ENCODE measurements around the gene ZNF787.
"Not testable (repeated sequence)": the region's sequence is repeated elsewhere in the genome, so short reads cannot be mapped to it uniquely, and the experiment has no call there.

Gene ZNF787

GRCh38 chr19:56110515-56111448 lies 10.3 kb downstream of the ZNF787 start:
- TF ChIP-seq POLR2A (IDR thresholded peaks at IDR 0.05; ENCODE audit: low read length) (no peak), GATA1 (IDR thresholded peaks at IDR 0.05; ENCODE audit: low read depth, low read length) (no peak)
- DNase-seq = peak; percentile 43 to 59

- DNase-seq = peak; percentile 30 to 34
- no peak for TF ChIP-seq GATA1 (IDR thresholded peaks at IDR 0.05; ENCODE audit: low read depth, low read length)
These were observed 11.9 kb downstream of the ZNF787 start for GRCh38 chr19:56109226-56109625.

- TF ChIP-seq POLR2A (IDR thresholded peaks at IDR 0.05; ENCODE audit: low read length) (no peak), GATA1 (IDR thresholded peaks at IDR 0.05; ENCODE audit: low read depth, low read length) (no peak)
- DNase-seq = no peak
These were observed 12.5 kb downstream of the ZNF787 start for GRCh38 chr19:56108447-56109195.

GRCh38 chr19:56107626-56108351 lies 13.3 kb downstream of the ZNF787 start:
- DNase-seq = no peak
- TF ChIP-seq POLR2A (IDR thresholded peaks at IDR 0.05; ENCODE audit: low read length) (no peak), GATA1 (IDR thresholded peaks at IDR 0.05; ENCODE audit: low read depth, low read length) (no peak)

GRCh38 chr19:56106993-56107392 lies 14.1 kb downstream of the ZNF787 start:
- DNase-seq = no peak
- TF ChIP-seq GATA1 (IDR thresholded peaks at IDR 0.05; ENCODE audit: low read depth, low read length) (no peak), POLR2A (IDR thresholded peaks at IDR 0.05; ENCODE audit: low read length) (no peak)

GRCh38 chr19:56106397-56106849 lies 14.7 kb downstream of the ZNF787 start:
- DNase-seq = no peak
- no peak for TF ChIP-seq GATA1 (IDR thresholded peaks at IDR 0.05; ENCODE audit: low read depth, low read length)
- no peak for TF ChIP-seq POLR2A (IDR thresholded peaks at IDR 0.05; ENCODE audit: low read length)

- not testable (repeated sequence) for DNase-seq
These were observed 15.2 kb downstream of the ZNF787 start for GRCh38 chr19:56105831-56106396.

- peak; percentile 59 to 76 for DNase-seq
- TF ChIP-seq POLR2A (IDR thresholded peaks at IDR 0.05; ENCODE audit: low read length) (no peak), GATA1 (IDR thresholded peaks at IDR 0.05; ENCODE audit: low read depth, low read length) (no peak)
These were observed 15.9 kb downstream of the ZNF787 start for GRCh38 chr19:56105090-56105701.

GRCh38 chr19:56104423-56104822 lies 16.7 kb downstream of the ZNF787 start:
- TF ChIP-seq GATA1 (IDR thresholded peaks at IDR 0.05; ENCODE audit: low read depth, low read length) = no peak
- no peak for TF ChIP-seq POLR2A (IDR thresholded peaks at IDR 0.05; ENCODE audit: low read length)
- DNase-seq = no peak

- DNase-seq = no peak
- TF ChIP-seq POLR2A (IDR thresholded peaks at IDR 0.05; ENCODE audit: low read length) (no peak), GATA1 (IDR thresholded peaks at IDR 0.05; ENCODE audit: low read depth, low read length) (no peak)
These were observed 18.0 kb downstream of the ZNF787 start for GRCh38 chr19:56103027-56103614.

GRCh38 chr19:56101746-56102535 lies 19.2 kb downstream of the ZNF787 start:
- TF ChIP-seq POLR2A (IDR thresholded peaks at IDR 0.05; ENCODE audit: low read length) = no peak
- no peak for TF ChIP-seq GATA1 (IDR thresholded peaks at IDR 0.05; ENCODE audit: low read depth, low read length)
- no peak for DNase-seq

- TF ChIP-seq GATA1 (IDR thresholded peaks at IDR 0.05; ENCODE audit: low read depth, low read length) = no peak
- no peak for TF ChIP-seq POLR2A (IDR thresholded peaks at IDR 0.05; ENCODE audit: low read length)
These were observed 20.0 kb downstream of the ZNF787 start for GRCh38 chr19:56101095-56101494.

More at GRCh38 chr19:56101095-56101494, 20.0 kb downstream of the ZNF787 start:
- DNase-seq = no peak

Measured in erythroblast (primary cell).